GM19240 (cell line): ENCODE data around the gene RIMS3.
"Not testable (repeated sequence)": the region's sequence is repeated elsewhere in the genome, so short reads cannot be mapped to it uniquely, and the experiment has no call there.

Source experiments
- DNase-seq: peaks from one replicate; pipeline ENCODE4 v3.0.0; 2011; ENCODE audit warnings: low spot score; ENCODE audit not compliant: insufficient read length

Gene RIMS3

GRCh38 chr1:40594187-40594531 is 71.3 kb downstream of the RIMS3 start:
- DNase-seq, result no peak

DNA sequence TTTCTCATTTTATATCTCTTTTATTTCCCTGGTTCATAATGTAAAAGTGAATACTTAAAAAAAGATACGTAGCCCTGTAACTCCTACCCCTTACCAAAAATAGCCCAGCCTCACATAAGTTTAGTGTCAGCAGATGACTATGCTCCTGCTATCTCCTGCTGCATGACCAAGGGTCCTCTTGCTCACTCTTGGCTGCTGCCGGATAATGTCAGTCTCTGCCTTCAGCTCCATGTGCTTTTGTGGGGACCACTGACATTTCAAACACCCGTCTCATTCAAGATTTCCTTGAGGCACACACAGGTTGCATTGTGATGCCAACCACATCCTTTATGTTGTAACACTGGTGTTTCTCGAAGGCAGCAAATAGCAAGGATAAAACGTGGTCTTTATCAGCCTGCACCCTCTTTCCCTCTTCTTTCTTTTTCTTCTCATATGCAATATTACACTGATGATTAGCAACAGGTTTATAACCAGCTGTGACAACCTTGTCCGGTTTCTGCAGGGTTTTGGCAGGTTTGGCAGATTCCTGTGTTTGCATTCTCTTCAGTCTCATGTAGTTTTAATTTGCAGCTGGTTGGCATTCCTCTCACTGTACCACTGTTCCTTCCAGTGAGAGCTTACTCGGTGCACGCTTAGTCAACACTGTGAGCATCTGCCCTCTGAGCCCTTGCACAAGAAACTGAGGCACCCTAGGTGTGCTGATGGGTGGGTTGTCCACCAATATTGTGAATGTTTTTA is 71.9 kb downstream of the RIMS3 start:
- no peak for DNase-seq

GRCh38 chr1:40592107-40592803 is 73.2 kb downstream of the RIMS3 start:
- no peak for DNase-seq

DNA sequence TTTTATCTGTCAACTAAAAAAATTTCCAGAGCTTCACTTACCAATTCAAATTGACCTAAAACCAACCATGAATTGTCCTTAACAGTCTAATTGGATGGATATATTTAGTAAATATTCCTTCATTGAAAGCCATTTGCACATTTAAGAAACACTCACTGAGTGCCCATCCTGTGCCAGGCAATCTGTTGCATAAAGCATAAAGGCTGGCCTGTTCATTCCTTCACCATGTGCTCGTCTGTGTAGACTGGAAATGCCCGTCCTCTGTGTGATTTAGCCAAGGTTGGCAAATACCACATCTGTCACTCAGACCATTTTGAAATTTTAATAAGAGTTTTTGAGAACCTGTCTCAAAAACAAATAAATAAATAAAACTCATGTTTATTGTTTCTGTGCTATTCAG is 76.9 kb downstream of the RIMS3 start:
- DNase-seq, result no peak

DNA sequence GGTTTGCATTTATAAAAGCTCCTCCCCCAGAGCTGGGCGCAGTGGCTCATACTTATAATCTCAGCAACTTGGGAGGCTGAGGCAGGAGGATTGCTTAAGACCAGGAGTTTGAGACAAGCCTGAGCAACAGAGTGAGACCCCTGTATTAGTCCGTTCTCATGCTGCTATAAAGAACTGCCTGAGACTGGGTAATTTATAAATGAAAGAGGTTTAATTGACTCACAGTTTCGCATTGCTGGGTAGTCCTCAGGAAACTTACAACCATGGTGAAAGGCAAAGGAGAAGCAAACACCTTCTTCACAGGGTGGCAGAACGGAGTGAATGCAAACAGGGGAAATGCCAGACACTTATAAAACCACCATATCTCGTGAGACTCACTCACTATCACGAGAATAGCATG is 81.5 kb downstream of the RIMS3 start:
- no peak for DNase-seq

DNA sequence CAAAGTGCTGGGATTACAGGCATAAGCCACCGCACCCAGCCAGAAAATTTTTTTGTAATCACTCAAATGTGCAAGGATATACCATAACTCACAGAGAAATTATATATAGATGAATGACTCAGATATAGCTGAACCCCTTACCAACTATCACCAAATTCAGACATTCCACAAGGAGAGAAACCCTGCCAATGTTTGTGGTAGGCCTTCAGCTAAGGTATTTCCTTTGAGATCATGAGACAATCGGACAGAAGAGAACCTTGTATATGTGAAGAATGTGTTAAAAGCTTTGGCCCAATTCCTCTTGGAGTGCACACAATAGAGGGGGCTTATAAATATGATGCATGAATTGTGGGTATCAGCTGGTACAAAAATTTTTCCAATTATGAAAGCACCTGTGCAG is 83.4 kb downstream of the RIMS3 start:
- no peak for DNase-seq

- no peak for DNase-seq
These were observed 90.1 kb downstream of the RIMS3 start for GRCh38 chr1:40575336-40575735.

DNA sequence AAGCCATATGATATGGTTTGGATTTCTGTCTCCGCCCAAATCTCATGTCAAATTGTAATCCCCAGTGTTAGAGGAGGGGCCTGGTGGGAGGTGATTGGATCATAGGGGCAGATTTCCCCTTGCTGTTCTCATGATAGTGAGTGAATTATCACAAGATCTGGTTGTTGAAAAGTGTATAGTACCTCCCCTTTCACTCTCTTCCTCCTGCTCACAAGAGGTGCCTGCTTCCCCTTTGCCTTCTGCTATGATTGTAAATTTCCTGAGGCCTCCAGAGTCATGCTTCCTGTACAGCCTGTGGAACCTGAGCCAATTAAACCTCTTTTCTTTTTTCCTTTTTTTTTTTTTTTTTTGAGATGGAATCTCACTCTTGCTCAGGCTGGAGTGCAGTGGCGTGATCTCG is 90.7 kb downstream of the RIMS3 start:
- DNase-seq, result not testable (repeated sequence)
